Activated naive CD8-positive, alpha-beta T cell treated with anti-CD3 and anti-CD28 coated beads for 36 hours (primary cell): ENCODE results near the gene GLG1. TPM values are rescaled to one million over a fixed set of nuclear protein-coding genes. Genes with fewer than 3 reads are reported as not detected.

ENCODE experiments used
- DNase-seq: peaks from one replicate; pipeline ENCODE4 v3.0.0; 2021
- H3K27ac Mint-ChIP-seq: one replicate; pipeline ENCODE4 v1.8.0; 2022; ENCODE audit warnings: mild to moderate bottlenecking, moderate library complexity, mixed read lengths
- H3K27me3 Mint-ChIP-seq: one replicate; pipeline ENCODE4 v1.8.0; 2022; ENCODE audit warnings: mild to moderate bottlenecking, mixed read lengths
- H3K36me3 Mint-ChIP-seq: one replicate; pipeline ENCODE4 v1.8.0; 2021; ENCODE audit warnings: mild to moderate bottlenecking, mixed read lengths
- H3K4me1 Mint-ChIP-seq: one replicate; pipeline ENCODE4 v1.8.0; 2021; ENCODE audit warnings: mixed read lengths
- H3K4me3 Mint-ChIP-seq: one replicate; pipeline ENCODE4 v1.8.0; 2022; ENCODE audit warnings: mild to moderate bottlenecking, moderate library complexity, mixed read lengths
- H3K9me3 Mint-ChIP-seq: one replicate; pipeline ENCODE4 v1.8.0; 2022; ENCODE audit warnings: mixed read lengths
- total RNA-seq, 2 experiments: library from RNA; stranded (reverse); gene quantifications; one replicate each; pipeline ENCODE4 v1.2.3, GENCODE V29; 2021

The GLG1 gene
- total RNA-seq, 2 experiments from 2014 or later = 58.7 to 60.8 TPM

DNA sequence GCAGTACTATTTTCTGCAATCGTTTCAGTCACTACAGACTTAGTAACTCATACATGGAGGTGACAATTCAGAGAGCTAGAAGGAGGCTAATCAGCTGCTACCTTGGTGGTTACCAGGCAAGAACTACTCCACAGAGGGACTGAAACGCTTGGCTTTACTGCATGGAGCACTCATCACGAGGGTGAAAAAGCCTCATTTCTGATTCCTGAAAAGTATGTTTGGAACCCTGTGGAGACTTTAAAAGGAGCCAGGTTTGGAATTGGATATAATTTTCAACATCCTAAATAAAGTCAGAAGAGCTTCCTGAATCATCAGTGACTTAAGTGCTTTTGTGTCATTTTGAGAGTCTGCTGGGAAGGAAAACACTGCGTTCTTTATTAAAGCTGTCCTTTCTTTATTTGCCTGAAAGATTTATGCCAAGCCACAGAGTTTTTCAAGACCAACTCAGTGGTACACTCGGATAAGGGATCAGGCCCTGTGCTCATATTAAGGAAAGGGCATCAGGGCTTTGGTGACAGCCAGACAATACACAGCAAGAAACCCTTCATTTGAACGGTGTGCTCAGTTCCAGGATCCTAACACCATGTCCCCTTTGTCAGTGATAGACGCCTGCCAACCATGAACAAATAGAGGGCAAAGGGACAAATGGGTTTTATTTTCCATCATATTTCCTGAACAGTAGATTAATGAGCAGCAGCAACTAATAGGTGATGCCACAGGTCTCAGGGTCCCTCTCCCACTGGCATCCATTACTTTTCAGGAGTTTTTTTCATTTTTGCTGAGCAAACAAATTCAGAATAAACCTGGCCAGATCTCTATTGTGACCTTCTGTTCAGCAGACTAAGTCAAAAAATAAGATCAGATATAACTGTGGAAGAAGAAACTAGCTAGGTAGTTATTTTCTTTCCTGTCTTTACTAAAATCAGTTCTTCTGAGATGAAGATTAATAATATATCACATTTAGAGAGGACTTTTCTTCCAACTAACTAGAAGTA is 105.1 kb downstream of the GLG1 start:
- H3K9me3 Mint-ChIP-seq = no peaks in the 10 kb centered on the region
- H3K4me3 Mint-ChIP-seq = no peak overlapping the region
- H3K4me1 Mint-ChIP-seq = peaks cover 12% of the 10 kb centered on the region
- H3K36me3 Mint-ChIP-seq = peaks cover 12% of the 10 kb centered on the region
- H3K27ac Mint-ChIP-seq = peak overlapping the region; percentile 29
- DNase-seq = no peak
- H3K27me3 Mint-ChIP-seq = no peaks in the 10 kb centered on the region

DNA sequence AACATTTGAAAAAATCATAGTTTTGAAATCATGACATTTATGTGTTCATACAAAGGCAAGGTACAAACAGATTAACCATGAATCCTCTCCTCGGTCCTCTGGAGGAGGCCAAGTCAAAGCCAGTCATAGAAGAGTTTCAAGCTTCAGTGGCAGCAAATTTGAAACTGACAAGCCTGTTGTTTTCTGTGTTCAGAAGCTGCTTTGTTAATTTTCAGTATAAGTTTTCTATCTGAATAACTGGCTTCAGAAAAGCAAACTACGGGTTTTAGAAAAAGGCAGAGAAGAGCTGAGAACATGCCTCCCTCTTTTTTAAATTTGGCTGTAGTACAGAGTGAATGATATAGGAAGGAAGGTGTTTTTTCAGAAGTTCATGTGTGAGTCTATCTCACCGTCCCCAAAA is 106.0 kb downstream of the GLG1 start:
- Mint-ChIP-seq H3K4me1 (peaks cover 10% of the 10 kb centered on the region), H3K4me3 (no peak overlapping the region), H3K36me3 (peaks cover 9% of the 10 kb centered on the region), H3K27ac (peak overlapping the region; percentile 38), H3K27me3 (no peaks in the 10 kb centered on the region), H3K9me3 (no peaks in the 10 kb centered on the region)
- DNase-seq = no peak

DNA sequence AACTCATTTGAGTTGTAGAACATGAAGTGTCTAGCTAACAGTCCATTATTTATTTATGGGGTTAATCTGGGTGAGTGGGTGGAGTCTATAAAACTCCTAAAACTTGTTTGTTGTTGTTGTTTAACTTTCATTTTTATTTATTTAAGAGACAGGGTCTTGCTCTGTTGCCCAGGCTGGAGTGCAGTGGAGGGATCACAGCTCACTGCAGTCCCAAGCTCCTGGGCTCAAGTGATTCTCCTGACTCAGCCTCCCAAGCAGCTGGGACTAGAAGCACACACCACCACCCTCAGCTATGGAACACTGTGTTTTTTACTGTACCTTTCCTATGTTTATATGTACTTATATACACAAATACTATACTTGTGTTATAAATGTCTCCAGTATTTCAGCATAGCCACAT is 107.8 kb downstream of the GLG1 start:
- Mint-ChIP-seq H3K4me1 (peaks cover 10% of the 10 kb centered on the region), H3K27me3 (no peaks in the 10 kb centered on the region), H3K36me3 (peaks cover 11% of the 10 kb centered on the region), H3K9me3 (no peaks in the 10 kb centered on the region), H3K4me3 (no peak overlapping the region), H3K27ac (no peak overlapping the region)
- no peak for DNase-seq

- Mint-ChIP-seq H3K36me3 (peaks cover 6% of the 10 kb centered on the region), H3K27ac (no peak overlapping the region), H3K9me3 (no peaks in the 10 kb centered on the region), H3K4me3 (no peak overlapping the region), H3K4me1 (peaks cover 7% of the 10 kb centered on the region), H3K27me3 (no peaks in the 10 kb centered on the region)
- no peak for DNase-seq
These were observed 109.2 kb downstream of the GLG1 start for GRCh38 chr16:74497761-74498160.

- no peak overlapping the region for H3K4me3 Mint-ChIP-seq
- H3K27ac Mint-ChIP-seq = no peak overlapping the region
- H3K4me1 Mint-ChIP-seq = peaks cover 6% of the 10 kb centered on the region
- peaks cover 2% of the 10 kb centered on the region for H3K36me3 Mint-ChIP-seq
- no peak for DNase-seq
- no peaks in the 10 kb centered on the region for H3K27me3 Mint-ChIP-seq
- H3K9me3 Mint-ChIP-seq = no peaks in the 10 kb centered on the region
These were observed 110.9 kb downstream of the GLG1 start for GRCh38 chr16:74496054-74496453.

DNA sequence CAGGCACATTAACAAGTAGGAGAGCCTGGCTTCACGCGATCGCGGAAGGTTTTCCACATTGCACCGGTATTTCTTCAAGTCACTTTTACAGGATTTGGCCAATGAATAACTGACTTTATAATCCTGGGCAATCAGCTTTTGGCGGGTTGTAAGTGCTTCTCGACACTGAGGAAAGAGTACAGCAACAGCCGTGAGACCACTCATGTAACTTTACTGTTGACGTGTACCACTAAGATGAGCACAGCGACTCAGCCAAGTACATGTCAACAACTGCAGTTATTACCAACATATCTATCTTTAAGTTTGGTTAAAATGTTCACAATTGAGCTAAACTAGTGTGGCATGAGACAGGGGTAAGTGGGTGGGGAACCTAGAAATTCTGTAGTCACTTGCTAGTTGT is 113.9 kb downstream of the GLG1 start:
- H3K27me3 Mint-ChIP-seq = no peaks in the 10 kb centered on the region
- no peak overlapping the region for H3K4me3 Mint-ChIP-seq
- H3K36me3 Mint-ChIP-seq = peaks cover 5% of the 10 kb centered on the region
- H3K4me1 Mint-ChIP-seq = peaks cover under 1% of the 10 kb centered on the region
- DNase-seq = no peak
- no peaks in the 10 kb centered on the region for H3K9me3 Mint-ChIP-seq
- no peak overlapping the region for H3K27ac Mint-ChIP-seq

DNA sequence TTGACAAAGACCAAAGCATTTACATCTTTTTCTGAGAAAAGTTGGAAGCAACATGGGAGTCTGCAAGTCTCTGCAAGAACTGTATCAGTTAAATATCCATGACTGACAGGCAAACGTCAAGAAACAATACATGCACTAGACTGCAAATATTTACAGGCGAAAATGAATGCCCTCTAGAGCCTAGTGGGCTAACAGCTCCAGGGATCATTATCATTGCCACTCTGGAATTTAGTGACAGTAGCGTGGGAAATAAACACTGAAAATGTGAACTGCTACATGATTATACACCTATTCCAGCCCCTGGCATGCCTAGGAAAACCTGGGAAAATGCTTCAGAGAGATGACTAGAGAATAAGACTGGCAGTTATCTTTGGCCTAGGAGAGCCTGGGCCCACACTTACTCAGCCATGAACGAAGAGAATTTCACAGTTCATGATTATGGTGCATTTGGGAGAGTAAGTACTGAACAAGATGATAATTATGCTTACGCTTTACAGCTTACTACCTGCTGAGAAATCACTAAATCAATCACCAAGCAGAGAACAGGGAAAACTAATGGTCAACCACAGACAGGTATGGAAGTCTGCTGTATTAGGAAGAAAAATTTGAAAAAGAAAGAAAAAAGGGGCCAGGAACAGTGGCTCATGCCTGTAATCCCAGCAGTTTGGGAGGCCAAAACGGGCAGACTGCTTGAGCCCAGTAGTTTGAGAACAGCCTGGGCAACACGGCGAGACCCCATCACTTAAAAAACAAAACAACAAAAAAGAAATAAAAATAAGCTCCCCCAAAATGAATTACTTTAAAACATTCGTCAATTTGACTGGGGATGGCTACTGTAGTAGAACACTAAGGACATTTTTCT is 119.0 kb downstream of the GLG1 start:
- DNase-seq = no peak
- no peaks in the 10 kb centered on the region for H3K9me3 Mint-ChIP-seq
- peaks cover 10% of the 10 kb centered on the region for H3K4me1 Mint-ChIP-seq
- H3K4me3 Mint-ChIP-seq = no peak overlapping the region
- no peak overlapping the region for H3K27ac Mint-ChIP-seq
- no peaks in the 10 kb centered on the region for H3K27me3 Mint-ChIP-seq
- H3K36me3 Mint-ChIP-seq = peaks cover 9% of the 10 kb centered on the region

- Mint-ChIP-seq H3K36me3 (peaks cover 9% of the 10 kb centered on the region), H3K4me3 (no peak overlapping the region), H3K9me3 (no peaks in the 10 kb centered on the region), H3K27ac (no peak overlapping the region), H3K4me1 (peaks cover 10% of the 10 kb centered on the region), H3K27me3 (no peaks in the 10 kb centered on the region)
- DNase-seq = no peak
These were observed 121.0 kb downstream of the GLG1 start for GRCh38 chr16:74485916-74486315.

- peaks cover 18% of the 10 kb centered on the region for H3K36me3 Mint-ChIP-seq
These were observed 126.5 kb downstream of the GLG1 start for GRCh38 chr16:74480150-74481029.

DNA sequence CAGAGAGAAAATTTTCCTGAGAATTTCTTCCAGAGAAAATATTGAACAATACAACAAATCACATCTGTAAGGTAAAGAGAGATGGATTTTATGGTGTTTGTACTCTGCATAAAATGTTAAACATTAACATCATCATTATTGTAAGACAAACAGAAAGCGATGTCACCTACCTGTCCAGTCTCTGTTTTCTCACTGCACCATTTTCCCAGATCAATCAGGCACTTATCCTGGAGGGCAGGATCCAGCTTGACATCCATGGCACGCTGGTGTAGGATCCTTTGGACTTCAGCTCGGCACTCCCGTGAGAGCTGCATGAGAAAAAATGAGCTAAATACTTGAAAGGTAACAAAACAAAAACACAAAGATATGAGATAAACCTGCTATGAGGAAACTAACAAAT is 129.7 kb downstream of the GLG1 start:
- no peak overlapping the region for H3K27ac Mint-ChIP-seq
- H3K36me3 Mint-ChIP-seq = peaks cover 15% of the 10 kb centered on the region
- H3K9me3 Mint-ChIP-seq = no peaks in the 10 kb centered on the region
- no peak for DNase-seq
- no peaks in the 10 kb centered on the region for H3K4me1 Mint-ChIP-seq
- no peaks in the 10 kb centered on the region for H3K27me3 Mint-ChIP-seq
- H3K4me3 Mint-ChIP-seq = no peak overlapping the region

More at GRCh38 chr16:74480150-74481029, 126.5 kb downstream of the GLG1 start:
- no peaks in the 10 kb centered on the region for H3K9me3 Mint-ChIP-seq
- peaks cover 3% of the 10 kb centered on the region for H3K4me1 Mint-ChIP-seq
- H3K4me3 Mint-ChIP-seq = no peak overlapping the region
- H3K27me3 Mint-ChIP-seq = no peaks in the 10 kb centered on the region
- H3K27ac Mint-ChIP-seq = no peak overlapping the region
- no peak for DNase-seq

DNA sequence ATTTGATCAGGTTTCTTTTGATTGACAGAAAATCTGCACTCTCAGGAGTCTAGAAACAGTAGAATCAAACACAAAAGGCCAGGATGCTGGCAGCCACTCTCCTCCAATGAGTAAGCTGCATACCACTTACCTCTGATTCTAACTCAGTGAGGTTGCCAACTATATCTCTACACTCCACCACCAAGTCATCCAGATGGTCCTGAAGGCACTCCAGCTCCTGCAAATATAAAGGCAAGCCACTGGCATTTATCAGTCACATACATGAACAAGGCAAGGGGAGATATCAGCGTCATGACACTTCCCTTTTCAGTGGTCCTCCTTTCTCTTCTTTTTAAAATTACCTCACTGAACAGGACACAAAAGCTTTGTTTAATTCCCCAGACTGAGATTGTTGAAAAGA is 132.5 kb downstream of the GLG1 start:
- Mint-ChIP-seq H3K27me3 (no peaks in the 10 kb centered on the region), H3K4me3 (no peak overlapping the region), H3K27ac (no peak overlapping the region), H3K9me3 (no peaks in the 10 kb centered on the region), H3K36me3 (peaks cover 15% of the 10 kb centered on the region), H3K4me1 (no peaks in the 10 kb centered on the region)
- no peak for DNase-seq

DNA sequence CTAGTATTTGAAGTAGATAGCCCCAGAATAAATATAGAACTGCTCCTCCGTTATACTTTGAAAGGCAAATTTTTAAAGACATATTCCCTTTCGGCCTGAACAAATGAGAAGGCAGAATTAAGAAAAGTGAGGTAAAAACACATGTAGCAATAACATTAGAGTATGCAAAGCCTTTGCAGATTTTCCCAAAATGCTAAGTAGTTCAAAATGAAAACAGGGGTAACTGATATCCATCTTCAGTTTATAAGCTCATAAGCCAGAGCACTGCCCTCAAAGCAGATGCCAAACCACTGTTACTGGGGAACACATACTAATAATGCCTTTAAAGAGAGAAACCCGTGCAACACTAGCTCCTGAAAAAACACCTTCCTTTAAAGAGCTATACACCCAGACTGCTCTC is 134.4 kb downstream of the GLG1 start:
- H3K4me3 Mint-ChIP-seq = no peak overlapping the region
- no peaks in the 10 kb centered on the region for H3K27me3 Mint-ChIP-seq
- no peaks in the 10 kb centered on the region for H3K9me3 Mint-ChIP-seq
- no peak for DNase-seq
- H3K36me3 Mint-ChIP-seq = peaks cover 10% of the 10 kb centered on the region
- H3K4me1 Mint-ChIP-seq = no peaks in the 10 kb centered on the region
- no peak overlapping the region for H3K27ac Mint-ChIP-seq

DNA sequence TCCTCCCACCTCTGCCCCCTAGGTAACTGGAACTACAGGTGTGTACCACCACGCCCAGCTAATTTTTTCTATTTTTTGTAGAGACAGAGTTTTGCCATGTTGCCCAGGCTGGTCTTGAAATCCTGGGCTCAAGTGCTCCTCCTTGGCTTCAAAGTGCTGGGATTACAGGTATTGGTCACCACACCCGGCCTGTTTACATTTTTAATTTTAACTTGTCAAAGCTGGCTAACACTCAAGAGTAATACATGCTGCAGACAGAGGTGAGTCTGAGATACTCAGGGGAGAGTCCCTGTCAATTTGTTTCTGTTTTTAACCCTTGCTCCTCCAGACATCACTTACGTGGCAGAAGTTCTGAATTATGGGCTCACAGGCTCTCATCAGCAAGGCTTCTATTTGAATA is 134.9 kb downstream of the GLG1 start:
- H3K4me1 Mint-ChIP-seq = peaks cover 5% of the 10 kb centered on the region

GRCh38 chr16:74469946-74470478 is 136.9 kb downstream of the GLG1 start:
- no peak for DNase-seq
- Mint-ChIP-seq H3K27me3 (no peaks in the 10 kb centered on the region), H3K4me3 (no peak overlapping the region), H3K9me3 (no peaks in the 10 kb centered on the region), H3K27ac (no peak overlapping the region), H3K4me1 (peaks cover 12% of the 10 kb centered on the region), H3K36me3 (peaks cover 13% of the 10 kb centered on the region)

More for the DNA sequence above, 134.9 kb downstream of the GLG1 start:
- DNase-seq = no peak
- no peak overlapping the region for H3K27ac Mint-ChIP-seq
- no peaks in the 10 kb centered on the region for H3K27me3 Mint-ChIP-seq
- peaks cover 12% of the 10 kb centered on the region for H3K36me3 Mint-ChIP-seq
- no peaks in the 10 kb centered on the region for H3K9me3 Mint-ChIP-seq
- no peak overlapping the region for H3K4me3 Mint-ChIP-seq
